Gastrocnemius medialis (tissue), 4 donors: ENCODE measurements around the gene DOP1B. TPM values are rescaled to one million over a fixed set of nuclear protein-coding genes. Genes with fewer than 3 reads are reported as not detected.

Source experiments
- ATAC-seq, 2 donors: fragments of 150-250 bp; one replicate each; pipeline ENCODE4 v1.9.1; 2016
- DNase-seq, 2 donors: peaks; one replicate each; pipeline ENCODE4 v3.0.0-alpha.2; 2019
- H3K27ac ChIP-seq, 4 donors: fragments of 200-600 bp; sonication (generic); 1 replicate in 1 of 4; 2 replicates in 3 of 4; pipeline ENCODE4 v1.5.1; 2016 to 2018; ENCODE audit warnings: mild to moderate bottlenecking in 2 of 4, moderate library complexity in 1 of 4
- H3K27me3 ChIP-seq, 3 donors: fragments of 200-600 bp; sonication (generic) in 2 of 3; 1 replicate in 1 of 3; 2 replicates in 2 of 3; pipeline versions ENCODE4 v1.5.1 to v1.6.0; 2016 to 2019; ENCODE audit warnings: mild to moderate bottlenecking in 1 of 3, moderate library complexity in 1 of 3
- H3K36me3 ChIP-seq, 2 donors: fragments of 200-600 bp; sonication (generic) in 1 of 2; one replicate each; pipeline ENCODE4 v1.5.1; 2017 to 2018
- H3K4me1 ChIP-seq, 2 donors: fragments of 200-600 bp; sonication (generic) in 1 of 2; one replicate each; pipeline ENCODE4 v1.5.1; 2016 to 2017; ENCODE audit warnings: mild to moderate bottlenecking in 2 of 2
- H3K4me3 ChIP-seq, 4 donors: fragments of 200-600 bp; sonication (generic) in 3 of 4; 1 replicate in 1 of 4; 2 replicates in 3 of 4; pipeline ENCODE4 v1.5.1; 2016 to 2019; ENCODE audit warnings: mild to moderate bottlenecking in 2 of 4
- H3K9me3 ChIP-seq, 3 donors: fragments of 200-600 bp; sonication (generic) in 2 of 3; 1 replicate in 1 of 3; 2 replicates in 2 of 3; pipeline ENCODE4 v1.5.1; 2016 to 2019
- POLR2A ChIP-seq, 2 donors: fragments of 450-650 bp; IDR thresholded peaks; one replicate each; pipeline ENCODE4 v1.6.1; 2017; ENCODE audit warnings: antibody characterized with exemption in 2 of 2, mild to moderate bottlenecking in 2 of 2, moderate library complexity in 2 of 2
- in situ Hi-C, 4 donors: fragments of 200-750 bp; cut with MboI; loops; one replicate each; pipeline versions ENCODE4 v1.15.0 to v1.8.0; 2017; ENCODE audit warnings: low sequenced_read_pairs in 4 of 4
- intact Hi-C: fragments of 100-400 bp; cut with DNase I; formaldehyde crosslinking; loops from one replicate; pipeline ENCODE4 v1.15.1; 2023; ENCODE audit warnings: low total_unique reads
- total RNA-seq, 4 donors: library from RNA; depleted of rRNA; stranded (reverse); fragments of >200 nt; gene quantifications; one replicate each; pipeline versions ENCODE4 v1.1.0 to v1.2.3, GENCODE V29; 2016
- TF ChIP-seq, protein P1 (sequence below), 5 experiments: fragments of 450-650 bp in 3 of 5; fragments of 200-600 bp in 2 of 5; sonication (generic) in 2 of 5; IDR thresholded peaks in 4 of 5; conservative IDR thresholded peaks in 1 of 5; 1 replicate in 4 of 5; 2 replicates in 1 of 5; pipeline ENCODE4 v1.5.1; 2016 to 2019; ENCODE audit warnings: antibody characterized with exemption in 5 of 5, mild to moderate bottlenecking in 3 of 5, moderate library complexity in 3 of 5

Gene DOP1B
- total RNA-seq, 4 donors from 2014 or later = 10.4 to 16.5 (median 13.5) TPM

DNA sequence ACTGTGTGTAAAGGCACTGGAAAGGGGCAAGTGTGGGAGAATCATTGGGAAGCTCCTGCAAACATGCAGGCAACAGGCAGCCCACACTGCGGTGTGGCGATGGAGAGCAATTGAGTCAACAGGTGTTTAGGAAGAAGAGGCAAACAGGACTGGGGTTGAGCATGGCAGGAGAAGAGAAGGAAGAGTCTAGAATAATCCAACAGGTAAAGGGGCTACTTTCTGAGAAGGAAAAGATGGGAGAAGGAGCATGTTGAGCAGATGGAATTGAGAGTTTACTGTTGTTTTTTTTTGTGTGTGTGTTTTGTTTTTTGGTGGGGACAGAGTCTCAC lies 4.2 kb downstream of the DOP1B start:
- Histone ChIP-seq H3K36me3 (no peaks in the 10 kb centered on the region), H3K4me1 (peaks cover 7 to 9% of the 10 kb centered on the region in 2 donors), H3K27me3 (no peaks in the 10 kb centered on the region), H3K4me3 (no peak overlapping the region), H3K27ac (no peak overlapping the region), H3K9me3 (no peaks in the 10 kb centered on the region)
- no peak for TF ChIP-seq POLR2A (IDR thresholded peaks at IDR 0.05)
- TF ChIP-seq, protein P1, sequence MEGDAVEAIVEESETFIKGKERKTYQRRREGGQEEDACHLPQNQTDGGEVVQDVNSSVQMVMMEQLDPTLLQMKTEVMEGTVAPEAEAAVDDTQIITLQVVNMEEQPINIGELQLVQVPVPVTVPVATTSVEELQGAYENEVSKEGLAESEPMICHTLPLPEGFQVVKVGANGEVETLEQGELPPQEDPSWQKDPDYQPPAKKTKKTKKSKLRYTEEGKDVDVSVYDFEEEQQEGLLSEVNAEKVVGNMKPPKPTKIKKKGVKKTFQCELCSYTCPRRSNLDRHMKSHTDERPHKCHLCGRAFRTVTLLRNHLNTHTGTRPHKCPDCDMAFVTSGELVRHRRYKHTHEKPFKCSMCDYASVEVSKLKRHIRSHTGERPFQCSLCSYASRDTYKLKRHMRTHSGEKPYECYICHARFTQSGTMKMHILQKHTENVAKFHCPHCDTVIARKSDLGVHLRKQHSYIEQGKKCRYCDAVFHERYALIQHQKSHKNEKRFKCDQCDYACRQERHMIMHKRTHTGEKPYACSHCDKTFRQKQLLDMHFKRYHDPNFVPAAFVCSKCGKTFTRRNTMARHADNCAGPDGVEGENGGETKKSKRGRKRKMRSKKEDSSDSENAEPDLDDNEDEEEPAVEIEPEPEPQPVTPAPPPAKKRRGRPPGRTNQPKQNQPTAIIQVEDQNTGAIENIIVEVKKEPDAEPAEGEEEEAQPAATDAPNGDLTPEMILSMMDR (IDR thresholded peaks at IDR 0.05 in 4 of 5, conservative IDR thresholded peaks at IDR 0.05 in 1 of 5) = no peak
- DNase-seq = no peak
- intact Hi-C loops (no loop called here), in situ Hi-C loops (no loop called here)
- no peak for ATAC-seq

DNA sequence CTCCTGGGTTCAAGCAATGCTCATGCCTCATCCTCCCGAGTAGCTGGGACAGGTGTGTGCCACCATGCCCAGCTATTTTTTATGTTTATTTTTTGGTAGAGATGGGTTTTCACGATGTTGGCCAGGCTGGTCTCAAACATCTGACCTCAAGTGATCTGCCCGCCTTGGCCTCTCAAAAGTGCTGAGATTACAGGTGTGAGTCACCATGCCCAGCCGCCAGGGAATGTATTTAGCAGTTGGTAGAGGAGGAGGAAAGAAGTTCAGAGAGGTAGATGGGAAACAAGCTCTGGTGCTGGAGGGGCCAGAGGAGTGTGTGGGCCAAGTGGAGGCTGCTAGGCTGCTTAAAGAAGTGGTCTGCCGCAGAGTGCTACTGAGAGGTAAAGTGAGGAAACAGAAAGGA lies 6.0 kb downstream of the DOP1B start:
- H3K4me3 ChIP-seq = no peak overlapping the region
- H3K4me1 ChIP-seq = peaks cover under 1 to 5% of the 10 kb centered on the region in 2 donors
- no peaks in the 10 kb centered on the region for H3K27me3 ChIP-seq
- in situ Hi-C loops (no loop called here), intact Hi-C loops (no loop called here)
- H3K9me3 ChIP-seq = no peaks in the 10 kb centered on the region
- TF ChIP-seq, protein P1 (IDR thresholded peaks at IDR 0.05 in 4 of 5, conservative IDR thresholded peaks at IDR 0.05 in 1 of 5) = no peak
- TF ChIP-seq POLR2A (IDR thresholded peaks at IDR 0.05) = no peak
- no peaks in the 10 kb centered on the region for H3K36me3 ChIP-seq
- ATAC-seq (no peak), DNase-seq (no peak)
- no peak overlapping the region for H3K27ac ChIP-seq

DNA sequence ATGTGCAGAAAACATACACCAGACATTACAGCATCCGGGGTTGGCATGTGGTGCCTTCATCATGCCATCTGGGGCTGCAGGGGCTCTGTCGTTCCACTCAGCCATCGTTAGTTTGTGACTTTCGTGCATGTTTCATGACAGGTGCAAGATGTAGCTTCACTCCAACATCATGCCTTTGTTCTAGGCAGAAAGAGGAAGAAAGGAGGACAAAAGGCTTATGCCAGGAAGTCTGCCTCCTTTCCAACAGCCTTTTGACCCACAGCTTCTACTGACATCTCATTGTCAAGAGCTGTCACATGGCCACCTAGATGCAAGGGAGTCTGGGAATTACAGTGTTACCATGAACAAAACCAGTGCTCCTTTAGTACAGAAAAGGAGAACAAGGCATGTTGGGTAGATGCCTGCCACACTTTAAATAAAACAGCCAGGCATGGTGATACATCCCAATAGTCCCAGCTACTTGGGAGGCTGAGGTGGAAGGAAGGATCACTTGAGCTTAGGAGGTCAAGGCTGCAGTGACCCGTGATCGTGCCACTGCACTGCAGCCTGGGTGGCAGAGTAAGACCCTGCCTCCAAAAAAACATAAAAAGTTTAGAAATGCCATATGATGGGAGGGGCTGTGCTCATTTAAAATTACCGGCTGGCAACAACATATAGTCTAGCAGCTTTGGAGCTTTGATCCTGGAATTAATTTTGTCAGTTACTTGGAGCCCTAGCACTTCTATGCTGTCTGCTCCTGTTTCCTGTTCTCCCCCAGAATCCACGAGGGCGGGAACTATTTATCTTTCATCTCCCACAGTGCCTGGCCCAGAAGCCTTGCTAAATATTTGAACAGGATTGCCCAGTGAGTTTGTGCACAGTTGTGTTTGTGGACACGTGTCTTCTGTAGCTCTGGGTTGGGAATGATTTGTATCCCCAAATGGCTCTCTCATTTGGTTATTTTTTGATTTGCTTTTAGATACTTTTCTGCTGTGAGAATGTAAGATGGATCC lies 7.4 kb downstream of the DOP1B start:
- intact Hi-C loops (no loop called here), in situ Hi-C loops (no loop called here)
- Histone ChIP-seq H3K36me3 (no peaks in the 10 kb centered on the region), H3K27ac (no peak overlapping the region), H3K4me1 (no peaks in the 10 kb centered on the region), H3K4me3 (no peak overlapping the region), H3K27me3 (no peaks in the 10 kb centered on the region), H3K9me3 (no peaks in the 10 kb centered on the region)
- ATAC-seq = no peak
- TF ChIP-seq, protein P1 (IDR thresholded peaks at IDR 0.05 in 4 of 5, conservative IDR thresholded peaks at IDR 0.05 in 1 of 5) = no peak
- no peak for TF ChIP-seq POLR2A (IDR thresholded peaks at IDR 0.05)
- DNase-seq = no peak

DNA sequence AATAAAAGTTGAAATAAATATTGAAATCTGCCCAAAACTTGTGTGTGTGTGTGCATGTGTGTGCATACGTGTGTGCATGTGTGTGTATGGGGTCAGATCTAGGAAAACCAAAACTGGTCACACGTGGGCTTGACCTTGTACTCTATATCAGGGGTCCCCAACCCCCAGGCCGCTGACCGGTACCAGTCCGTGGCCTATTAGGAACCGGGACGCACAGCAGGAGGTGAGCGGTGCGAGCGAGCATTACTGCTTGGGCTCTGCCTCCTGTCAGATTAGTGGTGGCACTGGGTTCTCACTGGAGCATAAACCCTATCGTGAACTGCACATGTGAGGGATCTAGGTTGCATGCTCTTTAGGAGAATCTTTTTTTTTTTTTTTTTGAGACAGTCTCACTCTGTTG lies 8.7 kb downstream of the DOP1B start:
- DNase-seq = no peak

More for the DNA sequence above, 8.7 kb downstream of the DOP1B start:
- intact Hi-C loops = no loop called here
- TF ChIP-seq, protein P1 (IDR thresholded peaks at IDR 0.05 in 4 of 5, conservative IDR thresholded peaks at IDR 0.05 in 1 of 5) = no peak
- no peak for TF ChIP-seq POLR2A (IDR thresholded peaks at IDR 0.05)
- in situ Hi-C loops = no loop called here
- no peak overlapping the region for H3K4me3 ChIP-seq
- H3K27ac ChIP-seq = no peak overlapping the region
- H3K27me3 ChIP-seq = no peaks in the 10 kb centered on the region
- H3K36me3 ChIP-seq = no peaks in the 10 kb centered on the region
- no peaks in the 10 kb centered on the region for H3K9me3 ChIP-seq
- no peaks in the 10 kb centered on the region for H3K4me1 ChIP-seq
- ATAC-seq = no peak
